SK-N-SH treated with all-trans-retinoic acid at 6 μM for 48 hours (cell line): ENCODE measurements around the gene SNAPC3.
A peak's percentile ranks its signal among the peaks of the same experiment; 100 is the strongest.

Source experiments
- ATAC-seq: fragments of 200-7000 bp; cut with Tn5 transposase; 3 replicates; pipeline ENCODE4 v1.9.1; 2020; ENCODE audit warnings: mild to moderate bottlenecking, moderate library complexity
- ARNTL ChIP-seq: fragments of 450-650 bp; formaldehyde crosslinking; IDR thresholded peaks from 2 replicates; pipeline ENCODE4 v1.5.0; 2020; ENCODE audit warnings: low read depth, mild to moderate bottlenecking, moderate library complexity, borderline replicate concordance
- CSDC2 ChIP-seq: fragments of 250-450 bp; sonication (Bioruptor Pico); IDR thresholded peaks from 2 replicates; pipeline ENCODE4 v1.5.0; 2020; ENCODE audit warnings: mild to moderate bottlenecking, moderate library complexity
- ESRRG ChIP-seq: fragments of 250-450 bp; sonication (Bioruptor Pico); IDR thresholded peaks from 2 replicates; pipeline ENCODE4 v1.6.1; 2021; ENCODE audit warnings: mild to moderate bottlenecking
- GLIS3 ChIP-seq: fragments of 250-450 bp; sonication (Bioruptor Pico); IDR thresholded peaks from 2 replicates; pipeline ENCODE4 v1.5.0; 2020; ENCODE audit warnings: mild to moderate bottlenecking, moderate library complexity
- ISL1 ChIP-seq: fragments of 250-450 bp; sonication (Bioruptor Pico); IDR thresholded peaks from 2 replicates; pipeline ENCODE4 v2.1.2; 2022; ENCODE audit warnings: mild to moderate bottlenecking, moderate library complexity
- OSR1 ChIP-seq: fragments of 250-450 bp; sonication (Bioruptor Pico); IDR thresholded peaks from 2 replicates; pipeline ENCODE4 v1.8.0; 2022; ENCODE audit warnings: moderate library complexity, mild to moderate bottlenecking, inconsistent platforms
- SNAI2 ChIP-seq: fragments of 250-450 bp; sonication (Bioruptor Pico); IDR thresholded peaks from 2 replicates; pipeline ENCODE4 v1.5.0; 2020; ENCODE audit warnings: mild to moderate bottlenecking, moderate library complexity
- TCF4 ChIP-seq: fragments of 250-450 bp; sonication (Bioruptor Pico); IDR thresholded peaks from 2 replicates; pipeline ENCODE4 v1.8.0; 2021; ENCODE audit warnings: mild to moderate bottlenecking, moderate library complexity, borderline replicate concordance
- TOX ChIP-seq: fragments of 250-450 bp; sonication (Bioruptor Pico); IDR thresholded peaks from 2 replicates; pipeline ENCODE4 v1.8.0; 2021; ENCODE audit warnings: mild to moderate bottlenecking, moderate library complexity, borderline replicate concordance
- ZC3H10 ChIP-seq: fragments of 250-450 bp; sonication (Bioruptor Pico); IDR thresholded peaks from 2 replicates; pipeline ENCODE4 v1.5.1; 2021; ENCODE audit warnings: mild to moderate bottlenecking, moderate library complexity
- ZFP3 ChIP-seq: fragments of 250-450 bp; sonication (Bioruptor Pico); IDR thresholded peaks from 2 replicates; pipeline ENCODE4 v1.5.0; 2020; ENCODE audit warnings: mild to moderate bottlenecking, moderate library complexity
- ZFP30 ChIP-seq: fragments of 450-650 bp; formaldehyde crosslinking; IDR thresholded peaks from 2 replicates; pipeline ENCODE4 v1.5.0; 2022; ENCODE audit warnings: mild to moderate bottlenecking, moderate library complexity
- ZNF565 ChIP-seq: fragments of 450-650 bp; formaldehyde crosslinking; conservative IDR thresholded peaks from 2 replicates; pipeline ENCODE4 v1.5.0; 2020; ENCODE audit warnings: low read depth, mild to moderate bottlenecking, moderate library complexity
- ZNF70 ChIP-seq: fragments of 450-650 bp; formaldehyde crosslinking; IDR thresholded peaks from 2 replicates; pipeline ENCODE4 v1.5.0; 2020; ENCODE audit warnings: mild to moderate bottlenecking, moderate library complexity
- TF ChIP-seq, protein P1 (sequence below): fragments of 250-450 bp; sonication (Bioruptor Pico); IDR thresholded peaks from 2 replicates; pipeline ENCODE4 v1.5.1; 2020; ENCODE audit warnings: low read depth, mild to moderate bottlenecking, moderate library complexity
- TF ChIP-seq, protein P2 (sequence below): fragments of 250-450 bp; sonication (Bioruptor Pico); IDR thresholded peaks from 2 replicates; pipeline ENCODE4 v1.8.0; 2020; ENCODE audit warnings: mild to moderate bottlenecking, moderate library complexity, borderline replicate concordance
- TF ChIP-seq, protein P3 (sequence below): fragments of 250-450 bp; sonication (Bioruptor Pico); IDR thresholded peaks from 2 replicates; pipeline ENCODE4 v1.5.1; 2021; ENCODE audit warnings: mild to moderate bottlenecking, moderate library complexity
- TF ChIP-seq, protein P4 (sequence below): fragments of 250-450 bp; sonication (Bioruptor Pico); IDR thresholded peaks from 2 replicates; pipeline ENCODE4 v1.5.0; 2020; ENCODE audit warnings: mild to moderate bottlenecking, moderate library complexity
- TF ChIP-seq, protein P5 (sequence below): fragments of 250-450 bp; sonication (Bioruptor Pico); IDR thresholded peaks from 2 replicates; pipeline ENCODE4 v1.8.0; 2021; ENCODE audit warnings: low read depth, mild to moderate bottlenecking, moderate library complexity, borderline replicate concordance

The SNAPC3 gene

DNA sequence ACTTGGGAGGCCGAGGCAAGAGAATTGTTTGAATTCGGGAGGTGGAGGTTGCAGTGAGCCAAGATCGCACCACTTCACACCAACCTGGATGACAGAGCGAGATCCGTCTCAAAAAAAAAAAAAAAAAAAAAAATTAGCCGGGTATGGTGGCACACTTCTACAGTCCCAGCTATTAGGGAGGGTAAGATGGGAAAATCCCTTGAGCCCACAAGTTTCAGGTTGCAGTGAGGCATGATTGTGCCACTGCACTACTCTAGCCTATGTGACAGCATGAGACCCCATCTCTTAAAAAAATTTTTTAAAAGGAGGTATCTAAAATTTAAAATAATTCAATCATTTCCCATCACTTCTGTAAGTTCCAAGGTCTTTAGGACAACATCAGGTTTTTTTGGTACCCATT, 62.1 kb downstream of the SNAPC3 start:
- TF ChIP-seq TCF4 (no peak), ZNF565 (CRISPR knock-in tag) (no peak), OSR1 (CRISPR knock-in tag) (no peak), ZFP3 (CRISPR knock-in tag) (no peak)
- TF ChIP-seq, protein P1, sequence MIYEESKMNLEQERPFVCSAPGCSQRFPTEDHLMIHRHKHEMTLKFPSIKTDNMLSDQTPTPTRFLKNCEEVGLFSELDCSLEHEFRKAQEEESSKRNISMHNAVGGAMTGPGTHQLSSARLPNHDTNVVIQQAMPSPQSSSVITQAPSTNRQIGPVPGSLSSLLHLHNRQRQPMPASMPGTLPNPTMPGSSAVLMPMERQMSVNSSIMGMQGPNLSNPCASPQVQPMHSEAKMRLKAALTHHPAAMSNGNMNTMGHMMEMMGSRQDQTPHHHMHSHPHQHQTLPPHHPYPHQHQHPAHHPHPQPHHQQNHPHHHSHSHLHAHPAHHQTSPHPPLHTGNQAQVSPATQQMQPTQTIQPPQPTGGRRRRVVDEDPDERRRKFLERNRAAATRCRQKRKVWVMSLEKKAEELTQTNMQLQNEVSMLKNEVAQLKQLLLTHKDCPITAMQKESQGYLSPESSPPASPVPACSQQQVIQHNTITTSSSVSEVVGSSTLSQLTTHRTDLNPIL (CRISPR knock-in tag): no peak
- TF ChIP-seq, protein P2, sequence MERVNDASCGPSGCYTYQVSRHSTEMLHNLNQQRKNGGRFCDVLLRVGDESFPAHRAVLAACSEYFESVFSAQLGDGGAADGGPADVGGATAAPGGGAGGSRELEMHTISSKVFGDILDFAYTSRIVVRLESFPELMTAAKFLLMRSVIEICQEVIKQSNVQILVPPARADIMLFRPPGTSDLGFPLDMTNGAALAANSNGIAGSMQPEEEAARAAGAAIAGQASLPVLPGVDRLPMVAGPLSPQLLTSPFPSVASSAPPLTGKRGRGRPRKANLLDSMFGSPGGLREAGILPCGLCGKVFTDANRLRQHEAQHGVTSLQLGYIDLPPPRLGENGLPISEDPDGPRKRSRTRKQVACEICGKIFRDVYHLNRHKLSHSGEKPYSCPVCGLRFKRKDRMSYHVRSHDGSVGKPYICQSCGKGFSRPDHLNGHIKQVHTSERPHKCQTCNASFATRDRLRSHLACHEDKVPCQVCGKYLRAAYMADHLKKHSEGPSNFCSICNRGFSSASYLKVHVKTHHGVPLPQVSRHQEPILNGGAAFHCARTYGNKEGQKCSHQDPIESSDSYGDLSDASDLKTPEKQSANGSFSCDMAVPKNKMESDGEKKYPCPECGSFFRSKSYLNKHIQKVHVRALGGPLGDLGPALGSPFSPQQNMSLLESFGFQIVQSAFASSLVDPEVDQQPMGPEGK (CRISPR knock-in tag): no peak
- TF ChIP-seq, protein P3, sequence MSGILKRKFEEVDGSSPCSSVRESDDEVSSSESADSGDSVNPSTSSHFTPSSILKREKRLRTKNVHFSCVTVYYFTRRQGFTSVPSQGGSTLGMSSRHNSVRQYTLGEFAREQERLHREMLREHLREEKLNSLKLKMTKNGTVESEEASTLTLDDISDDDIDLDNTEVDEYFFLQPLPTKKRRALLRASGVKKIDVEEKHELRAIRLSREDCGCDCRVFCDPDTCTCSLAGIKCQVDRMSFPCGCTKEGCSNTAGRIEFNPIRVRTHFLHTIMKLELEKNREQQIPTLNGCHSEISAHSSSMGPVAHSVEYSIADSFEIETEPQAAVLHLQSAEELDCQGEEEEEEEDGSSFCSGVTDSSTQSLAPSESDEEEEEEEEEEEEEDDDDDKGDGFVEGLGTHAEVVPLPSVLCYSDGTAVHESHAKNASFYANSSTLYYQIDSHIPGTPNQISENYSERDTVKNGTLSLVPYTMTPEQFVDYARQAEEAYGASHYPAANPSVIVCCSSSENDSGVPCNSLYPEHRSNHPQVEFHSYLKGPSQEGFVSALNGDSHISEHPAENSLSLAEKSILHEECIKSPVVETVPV (CRISPR knock-in tag): no peak
- TF ChIP-seq, all 23 proteins: peak for 0
- ATAC-seq: no peak

DNA sequence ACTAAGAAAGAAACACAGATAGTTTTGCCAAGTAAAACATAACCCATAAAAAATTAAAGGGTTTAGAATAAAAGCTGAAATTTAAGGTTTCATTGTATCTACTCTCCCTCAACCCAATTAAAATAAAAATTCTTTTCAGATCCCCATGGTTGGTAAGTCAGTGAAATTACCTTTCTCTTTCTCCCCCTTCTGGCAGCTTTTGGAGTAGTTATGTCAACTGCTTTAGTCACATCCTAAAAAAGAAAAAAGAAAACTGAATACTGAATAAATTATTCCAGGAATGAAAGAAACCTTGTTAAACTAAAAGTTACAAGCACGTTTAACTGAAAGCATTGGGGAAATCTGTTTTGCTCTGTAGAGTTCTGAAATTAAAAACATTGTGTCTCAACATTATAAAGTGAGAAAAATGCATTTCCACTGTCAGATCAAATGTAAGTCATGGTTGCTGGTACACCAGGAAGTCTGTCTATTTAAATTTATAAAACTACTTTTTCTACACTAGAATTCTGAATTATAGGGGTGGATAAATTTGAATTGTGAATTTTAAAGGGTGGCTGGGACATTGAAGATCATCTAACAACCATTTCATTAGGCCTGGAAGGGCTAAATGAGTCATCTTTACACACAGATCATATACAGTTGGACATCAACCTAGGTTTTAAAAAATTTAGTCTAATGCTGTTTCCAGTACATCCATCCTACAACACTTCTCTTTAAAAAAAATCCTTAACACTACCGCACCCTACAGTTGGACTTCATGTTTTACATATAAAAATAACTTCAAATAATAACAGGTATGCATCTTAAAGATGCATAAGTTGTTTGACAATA, 63.4 kb downstream of the SNAPC3 start:
- TF ChIP-seq, protein P4, sequence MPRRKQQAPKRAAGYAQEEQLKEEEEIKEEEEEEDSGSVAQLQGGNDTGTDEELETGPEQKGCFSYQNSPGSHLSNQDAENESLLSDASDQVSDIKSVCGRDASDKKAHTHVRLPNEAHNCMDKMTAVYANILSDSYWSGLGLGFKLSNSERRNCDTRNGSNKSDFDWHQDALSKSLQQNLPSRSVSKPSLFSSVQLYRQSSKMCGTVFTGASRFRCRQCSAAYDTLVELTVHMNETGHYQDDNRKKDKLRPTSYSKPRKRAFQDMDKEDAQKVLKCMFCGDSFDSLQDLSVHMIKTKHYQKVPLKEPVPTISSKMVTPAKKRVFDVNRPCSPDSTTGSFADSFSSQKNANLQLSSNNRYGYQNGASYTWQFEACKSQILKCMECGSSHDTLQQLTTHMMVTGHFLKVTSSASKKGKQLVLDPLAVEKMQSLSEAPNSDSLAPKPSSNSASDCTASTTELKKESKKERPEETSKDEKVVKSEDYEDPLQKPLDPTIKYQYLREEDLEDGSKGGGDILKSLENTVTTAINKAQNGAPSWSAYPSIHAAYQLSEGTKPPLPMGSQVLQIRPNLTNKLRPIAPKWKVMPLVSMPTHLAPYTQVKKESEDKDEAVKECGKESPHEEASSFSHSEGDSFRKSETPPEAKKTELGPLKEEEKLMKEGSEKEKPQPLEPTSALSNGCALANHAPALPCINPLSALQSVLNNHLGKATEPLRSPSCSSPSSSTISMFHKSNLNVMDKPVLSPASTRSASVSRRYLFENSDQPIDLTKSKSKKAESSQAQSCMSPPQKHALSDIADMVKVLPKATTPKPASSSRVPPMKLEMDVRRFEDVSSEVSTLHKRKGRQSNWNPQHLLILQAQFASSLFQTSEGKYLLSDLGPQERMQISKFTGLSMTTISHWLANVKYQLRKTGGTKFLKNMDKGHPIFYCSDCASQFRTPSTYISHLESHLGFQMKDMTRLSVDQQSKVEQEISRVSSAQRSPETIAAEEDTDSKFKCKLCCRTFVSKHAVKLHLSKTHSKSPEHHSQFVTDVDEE: no peak
- no peak for TF ChIP-seq ZNF565 (CRISPR knock-in tag)
- TF ChIP-seq TOX (CRISPR knock-in tag): no peak
- no peak for TF ChIP-seq SNAI2 (CRISPR knock-in tag)
- TF ChIP-seq, protein P3 (CRISPR knock-in tag): no peak
- no peak for TF ChIP-seq ESRRG
- no peak for TF ChIP-seq GLIS3 (CRISPR knock-in tag)
- no peak for TF ChIP-seq TCF4
- no peak for TF ChIP-seq OSR1 (CRISPR knock-in tag)
- no peak for TF ChIP-seq CSDC2
- peak; percentile 80 for ATAC-seq

DNA sequence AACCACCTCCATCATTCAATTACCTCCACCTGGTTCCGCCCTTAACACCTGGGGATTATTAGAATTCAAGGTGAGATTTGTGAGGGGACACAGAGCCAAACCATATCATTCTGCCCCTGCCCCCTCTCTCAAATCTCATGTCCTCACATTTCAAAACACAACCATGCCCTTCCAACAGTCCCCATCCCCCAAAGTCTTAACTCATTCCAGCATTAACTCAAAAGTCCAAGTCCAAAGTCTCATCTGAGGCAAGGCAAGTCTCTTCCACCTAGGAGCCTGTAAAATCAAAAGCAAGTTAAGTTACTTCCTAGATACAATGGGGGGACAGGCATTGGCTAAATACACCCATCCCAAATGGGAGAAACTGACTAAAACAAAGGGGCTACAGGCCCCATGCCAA, 69.3 kb downstream of the SNAPC3 start:
- no peak for TF ChIP-seq ARNTL (CRISPR knock-in tag)
- ATAC-seq: no peak

DNA sequence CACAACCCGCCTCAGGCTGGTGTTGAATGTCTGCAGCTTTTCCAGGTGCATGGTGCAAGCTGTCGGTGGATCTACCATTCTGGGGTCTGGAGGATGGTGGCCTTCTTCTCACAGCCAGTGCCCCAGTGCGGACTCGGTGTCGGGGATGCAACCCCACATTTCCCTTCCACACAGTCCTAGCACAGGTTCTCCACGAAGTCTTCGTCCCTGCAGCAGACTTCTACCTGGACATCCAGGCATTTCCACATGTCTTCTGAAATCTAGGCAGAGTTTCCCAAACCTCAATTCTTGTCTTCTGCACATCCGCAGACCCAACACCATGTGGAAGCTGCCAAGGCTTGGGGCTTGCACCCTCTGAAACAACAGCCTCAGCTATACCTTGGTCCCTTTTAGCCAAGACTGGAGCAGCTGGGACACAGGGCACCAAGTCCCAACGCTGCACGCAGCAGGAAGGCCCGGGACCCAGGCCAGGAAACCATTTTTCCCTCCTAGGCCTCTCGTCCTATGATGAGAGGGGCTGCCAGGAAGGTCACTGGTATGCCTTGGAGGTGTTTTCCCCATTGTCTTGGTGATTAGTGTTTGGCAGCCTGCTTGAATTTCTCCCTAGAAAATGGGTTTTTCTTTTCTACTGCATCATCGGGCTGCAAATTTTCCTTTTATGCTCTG, 69.9 kb downstream of the SNAPC3 start:
- no peak for ATAC-seq
- TF ChIP-seq ZFP3 (CRISPR knock-in tag) (no peak), ZC3H10 (CRISPR knock-in tag) (no peak), ISL1 (CRISPR knock-in tag) (no peak), ZFP30 (CRISPR knock-in tag) (no peak), GLIS3 (CRISPR knock-in tag) (no peak), ZNF565 (CRISPR knock-in tag) (no peak), CSDC2 (no peak), ZNF70 (CRISPR knock-in tag) (no peak), ARNTL (CRISPR knock-in tag) (no peak)
- TF ChIP-seq, protein P2 (CRISPR knock-in tag): no peak
- TF ChIP-seq, protein P1 (CRISPR knock-in tag): no peak
- TF ChIP-seq, protein P5, sequence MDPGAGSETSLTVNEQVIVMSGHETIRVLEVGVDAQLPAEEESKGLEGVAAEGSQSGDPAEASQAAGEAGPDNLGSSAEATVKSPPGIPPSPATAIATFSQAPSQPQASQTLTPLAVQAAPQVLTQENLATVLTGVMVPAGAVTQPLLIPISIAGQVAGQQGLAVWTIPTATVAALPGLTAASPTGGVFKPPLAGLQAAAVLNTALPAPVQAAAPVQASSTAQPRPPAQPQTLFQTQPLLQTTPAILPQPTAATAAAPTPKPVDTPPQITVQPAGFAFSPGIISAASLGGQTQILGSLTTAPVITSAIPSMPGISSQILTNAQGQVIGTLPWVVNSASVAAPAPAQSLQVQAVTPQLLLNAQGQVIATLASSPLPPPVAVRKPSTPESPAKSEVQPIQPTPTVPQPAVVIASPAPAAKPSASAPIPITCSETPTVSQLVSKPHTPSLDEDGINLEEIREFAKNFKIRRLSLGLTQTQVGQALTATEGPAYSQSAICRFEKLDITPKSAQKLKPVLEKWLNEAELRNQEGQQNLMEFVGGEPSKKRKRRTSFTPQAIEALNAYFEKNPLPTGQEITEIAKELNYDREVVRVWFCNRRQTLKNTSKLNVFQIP (CRISPR knock-in tag): no peak
